GM21360 (cell line): ENCODE results near the gene CHRNA7.
"Not testable (repeated sequence)": the region's sequence is repeated elsewhere in the genome, so short reads cannot be mapped to it uniquely, and the experiment has no call there.

Experiments used
- ATAC-seq: cut with Tn5 transposase; IDR thresholded peaks from one replicate; pipeline ENCODE4 v1.9.1; 2021; ENCODE audit warnings: mild to moderate bottlenecking, moderate library complexity; ENCODE audit not compliant: unreplicated experiment

The CHRNA7 gene

DNA sequence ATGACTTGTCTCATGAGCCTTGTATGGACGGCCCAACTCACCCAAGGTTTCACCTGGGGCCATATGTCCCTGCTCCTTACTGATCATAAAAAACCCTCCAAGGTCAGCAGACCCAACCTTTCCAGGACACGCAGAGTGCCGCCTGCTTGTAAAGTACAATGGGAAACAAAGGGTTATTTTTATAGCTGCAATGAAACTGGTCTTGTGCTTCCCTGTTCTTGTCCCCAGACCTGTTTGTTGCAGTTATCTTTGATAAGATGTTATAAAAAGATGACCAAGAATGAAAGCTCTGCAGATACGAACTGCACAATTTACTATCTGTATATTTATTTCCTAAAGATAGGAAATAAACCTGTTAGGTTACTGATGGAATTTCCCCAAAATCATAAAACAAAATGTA, 136.0 kb downstream of the CHRNA7 start:
- not testable (repeated sequence) for ATAC-seq

DNA sequence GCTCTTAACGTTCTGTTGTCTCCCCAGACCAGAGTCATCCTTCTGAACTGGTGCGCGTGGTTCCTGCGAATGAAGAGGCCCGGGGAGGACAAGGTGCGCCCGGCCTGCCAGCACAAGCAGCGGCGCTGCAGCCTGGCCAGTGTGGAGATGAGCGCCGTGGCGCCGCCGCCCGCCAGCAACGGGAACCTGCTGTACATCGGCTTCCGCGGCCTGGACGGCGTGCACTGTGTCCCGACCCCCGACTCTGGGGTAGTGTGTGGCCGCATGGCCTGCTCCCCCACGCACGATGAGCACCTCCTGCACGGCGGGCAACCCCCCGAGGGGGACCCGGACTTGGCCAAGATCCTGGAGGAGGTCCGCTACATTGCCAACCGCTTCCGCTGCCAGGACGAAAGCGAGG, 137.6 kb downstream of the CHRNA7 start:
- not testable (repeated sequence) for ATAC-seq

DNA sequence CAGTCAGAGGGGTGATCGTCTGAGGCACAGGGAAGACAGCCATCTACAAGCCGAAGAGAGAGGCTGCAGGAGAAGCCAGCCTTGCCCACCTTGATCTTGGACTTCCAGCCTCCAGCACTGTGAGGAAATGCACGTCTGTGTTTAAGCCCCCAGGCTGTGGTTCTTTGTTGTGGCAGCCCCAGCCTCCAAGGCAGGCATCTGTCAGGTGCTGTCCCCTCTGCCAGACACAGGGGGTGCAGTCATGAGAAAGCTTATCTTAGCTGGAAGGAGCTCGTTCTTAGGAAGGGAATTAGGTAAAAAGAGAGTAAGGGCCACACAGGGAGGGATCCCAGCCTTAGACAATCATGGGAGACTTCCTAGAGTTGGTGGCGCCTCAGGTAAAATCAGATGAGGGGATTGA, 150.3 kb downstream of the CHRNA7 start:
- ATAC-seq = not testable (repeated sequence)

GRCh38 chr15:32193780-32194179, 163.5 kb downstream of the CHRNA7 start:
- not testable (repeated sequence) for ATAC-seq

DNA sequence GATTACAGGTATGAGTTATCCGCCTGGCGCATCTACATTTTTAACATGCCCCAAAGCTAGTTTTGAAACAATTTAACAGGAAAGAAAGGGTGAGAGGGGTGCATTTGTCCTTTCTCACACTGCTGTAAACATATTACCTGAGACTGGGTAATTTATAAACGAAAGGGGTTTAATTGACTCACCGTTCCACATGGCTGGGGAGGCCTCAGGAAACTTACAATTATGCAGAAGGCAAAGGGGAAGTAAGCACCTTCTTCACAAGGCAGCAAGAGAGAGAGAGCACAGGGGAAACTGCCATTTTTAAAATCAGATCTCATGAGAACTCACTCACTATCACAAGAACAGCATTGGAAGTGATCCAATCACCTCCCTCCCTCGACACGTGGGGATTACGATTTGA, 165.9 kb downstream of the CHRNA7 start:
- ATAC-seq = peak; percentile 49

DNA sequence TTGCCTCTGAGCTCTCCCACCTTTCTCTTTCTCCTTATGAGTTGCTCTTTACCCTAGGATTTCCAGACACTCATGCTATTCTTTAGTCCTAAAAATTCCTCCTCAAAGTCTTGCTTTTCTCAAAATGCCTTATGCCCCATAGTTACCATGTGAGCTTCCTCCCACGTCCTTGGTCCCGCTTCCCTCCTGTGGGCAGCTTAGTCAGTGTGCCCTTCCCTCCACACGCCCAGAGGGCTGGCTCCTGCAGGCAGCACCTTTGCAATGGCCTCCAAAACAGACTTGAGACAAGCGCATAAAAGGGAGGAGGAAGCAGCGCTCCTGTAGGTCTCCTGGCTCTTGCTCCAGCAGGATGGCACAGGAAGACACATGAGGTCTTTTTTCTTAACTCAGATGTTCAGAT, 168.6 kb downstream of the CHRNA7 start:
- not testable (repeated sequence) for ATAC-seq

GRCh38 chr15:32209081-32209480, 178.8 kb downstream of the CHRNA7 start:
- ATAC-seq = not testable (repeated sequence)

GRCh38 chr15:32218666-32219065, 188.4 kb downstream of the CHRNA7 start:
- ATAC-seq = no peak
